ENCODE data around the gene GALNT5. TPM values are rescaled to one million over a fixed set of nuclear protein-coding genes. Genes with fewer than 3 reads are reported as not detected.
A peak's percentile ranks its signal among the peaks of the same experiment; 100 is the strongest.

Gene GALNT5
- total RNA-seq, 2 experiments from 2014 or later: 0.04 TPM; not detected in 1

DNA sequence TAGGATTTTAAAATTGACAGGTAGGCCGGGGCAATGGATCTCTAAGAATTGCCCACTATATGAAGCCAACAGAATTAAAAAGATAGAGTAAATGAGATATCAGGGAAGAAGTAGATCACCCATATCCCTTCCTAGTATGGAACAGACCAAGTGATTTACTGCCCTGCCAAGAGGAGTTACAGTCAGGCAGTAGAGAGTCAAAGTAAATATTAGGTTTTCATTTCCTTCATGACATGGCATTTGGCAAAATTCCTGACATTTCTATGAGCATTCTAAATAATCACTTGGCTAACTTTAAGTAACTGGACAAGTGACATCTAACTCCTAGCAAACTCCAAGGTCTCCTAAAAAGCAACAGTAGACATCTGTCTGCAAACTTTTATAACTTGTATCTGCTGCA lies 33.5 kb downstream of the GALNT5 start:
- H3K4me1 Mint-ChIP-seq: no peaks in the 10 kb centered on the region
- CTCF ChIA-PET: no interaction called here

GRCh38 chr2:157292853-157293252 lies 35.3 kb downstream of the GALNT5 start:
- Mint-ChIP-seq H3K4me3 (no peak overlapping the region), H3K27ac (no peak overlapping the region), H3K36me3 (ENCODE audit: low read depth) (no peaks in the 10 kb centered on the region), H3K9me3 (ENCODE audit: low read depth) (no peaks in the 10 kb centered on the region), H3K4me1 (no peaks in the 10 kb centered on the region), H3K27me3 (peaks cover 3% of the 10 kb centered on the region)
- DNase-seq: no peak
- ChIA-PET CTCF (interaction anchor here (1.4 to 3.2 kb wide), 2 partner anchors 9 to 14 kb away, joined by 3 to 21 read pairs; no protein-coding TSS in a partner anchor), POLR2A (no interaction called here)
- ATAC-seq: no peak
- intact Hi-C loops (cut with DNase I, micrococcal nuclease): no loop called here

More for the DNA sequence above, 33.5 kb downstream of the GALNT5 start:
- POLR2A ChIA-PET: no interaction called here
- Mint-ChIP-seq H3K9me3 (ENCODE audit: low read depth) (no peaks in the 10 kb centered on the region), H3K36me3 (ENCODE audit: low read depth) (no peaks in the 10 kb centered on the region), H3K27ac (no peak overlapping the region), H3K27me3 (no peaks in the 10 kb centered on the region), H3K4me3 (no peak overlapping the region)
- DNase-seq: no peak
- ATAC-seq: no peak
- intact Hi-C loops (cut with DNase I, micrococcal nuclease): no loop called here

DNA sequence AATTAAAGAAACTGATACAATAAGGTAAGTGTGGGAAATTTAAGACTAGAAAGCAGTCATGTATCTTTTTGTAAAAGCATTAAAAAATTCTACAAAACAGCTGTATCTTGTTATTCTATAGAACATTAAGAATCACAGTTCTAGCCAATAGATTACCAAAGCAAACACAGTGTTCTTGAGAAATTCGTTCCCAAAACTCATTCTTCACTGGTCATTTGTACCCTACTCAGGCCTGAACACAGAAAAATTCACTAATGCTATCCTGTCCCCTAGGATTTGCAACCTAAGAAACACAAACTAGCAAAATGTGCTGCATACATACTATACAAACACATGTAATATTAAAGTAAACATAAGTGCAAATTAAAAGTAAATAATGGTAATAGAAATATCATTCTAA lies 39.0 kb downstream of the GALNT5 start:
- no peak for DNase-seq
- Mint-ChIP-seq H3K4me1 (no peaks in the 10 kb centered on the region), H3K27ac (no peak overlapping the region), H3K27me3 (peaks cover 5% of the 10 kb centered on the region), H3K36me3 (ENCODE audit: low read depth) (no peaks in the 10 kb centered on the region), H3K9me3 (ENCODE audit: low read depth) (no peaks in the 10 kb centered on the region), H3K4me3 (no peak overlapping the region)
- POLR2A ChIA-PET: no interaction called here
- CTCF ChIA-PET: interaction anchor here (0.8 to 1.2 kb wide), 2 partner anchors 127 to 728 kb away, joined by 3 read pairs; no protein-coding TSS in a partner anchor
- no peak for ATAC-seq
- intact Hi-C loops (cut with DNase I, micrococcal nuclease): no loop called here

DNA sequence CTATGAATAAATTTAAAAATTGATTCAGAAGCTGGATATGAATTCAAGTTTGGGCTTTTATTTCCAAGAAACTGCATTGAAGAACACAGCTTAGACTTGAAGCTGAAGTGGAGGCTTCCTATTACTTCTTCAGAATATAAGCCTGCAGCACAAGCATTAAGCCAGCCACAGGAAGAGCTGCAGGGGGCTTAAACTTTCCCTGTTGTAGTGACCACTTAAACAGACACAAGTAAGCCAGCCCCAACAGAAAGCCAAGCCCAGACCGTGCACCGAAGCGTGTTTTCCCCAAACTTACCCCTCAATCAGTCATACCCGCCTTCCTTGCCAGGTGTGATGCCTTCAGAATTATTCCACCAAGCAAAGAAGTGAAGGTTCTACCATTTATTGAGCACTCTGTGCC lies 39.5 kb downstream of the GALNT5 start:
- intact Hi-C loops (cut with DNase I, micrococcal nuclease): no loop called here
- no peaks in the 10 kb centered on the region for H3K9me3 Mint-ChIP-seq (ENCODE audit: low read depth)
- H3K27ac Mint-ChIP-seq: no peak overlapping the region
- H3K4me1 Mint-ChIP-seq: no peaks in the 10 kb centered on the region
- ATAC-seq (no peak), DNase-seq (no peak)
- no peaks in the 10 kb centered on the region for H3K36me3 Mint-ChIP-seq (ENCODE audit: low read depth)
- H3K27me3 Mint-ChIP-seq: peaks cover 5% of the 10 kb centered on the region
- H3K4me3 Mint-ChIP-seq: no peak overlapping the region
- CTCF ChIA-PET: interaction anchor here (1.0 to 2.2 kb wide), 5 partner anchors 8 to 727 kb away, joined by 3 to 6 read pairs (median 4); no protein-coding TSS in a partner anchor
- POLR2A ChIA-PET: no interaction called here

DNA sequence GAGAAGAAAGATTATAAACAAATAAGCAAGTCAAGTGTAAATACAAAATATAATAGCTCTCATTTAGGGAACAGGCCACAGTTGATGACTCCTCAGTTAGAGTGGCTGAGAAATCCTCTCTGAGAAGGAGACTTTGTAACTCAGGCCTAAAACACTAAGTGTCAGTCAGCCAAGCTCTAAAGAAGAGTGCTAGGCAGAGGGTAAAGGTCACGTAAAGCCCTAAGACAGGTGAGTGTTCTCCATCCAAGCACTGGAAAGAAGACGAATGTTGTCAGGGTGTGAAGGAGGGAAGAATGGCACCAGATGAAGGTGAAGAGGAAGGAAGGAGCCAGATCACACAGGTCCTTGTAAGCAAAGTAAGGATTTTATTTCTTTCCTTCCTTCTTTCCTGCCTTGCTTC lies 43.8 kb downstream of the GALNT5 start:
- CTCF ChIA-PET: interaction anchor here (0.7 to 8.5 kb wide), 48 partner anchors 8 to 724 kb away, joined by 3 to 189 read pairs (median 7); partner anchors contain the start of genes ACVR1C, ERMN and GALNT5
- Mint-ChIP-seq H3K36me3 (ENCODE audit: low read depth) (no peaks in the 10 kb centered on the region), H3K4me1 (peaks cover 17% of the 10 kb centered on the region), H3K27ac (no peak overlapping the region), H3K9me3 (ENCODE audit: low read depth) (no peaks in the 10 kb centered on the region), H3K4me3 (no peak overlapping the region), H3K27me3 (peaks cover 5% of the 10 kb centered on the region)
- intact Hi-C loops (cut with DNase I, micrococcal nuclease): loop anchor here (5.0 to 10.0 kb wide), 6 partner anchors 36 to 1453 kb away; partner anchors contain the start of gene ACVR1C (in 1 of the 2)
- DNase-seq (no peak), ATAC-seq (no peak)
- POLR2A ChIA-PET: interaction anchor here (0.6 to 1.7 kb wide), 3 partner anchors 120 to 138 kb away, joined by 3 to 10 read pairs (median 3); no protein-coding TSS in a partner anchor

- peak; percentile 75 for ATAC-seq
- no peak overlapping the region for H3K4me3 Mint-ChIP-seq
- intact Hi-C loops (cut with DNase I, micrococcal nuclease): loop anchor here (1.0 to 10.0 kb wide), 13 partner anchors 35 to 1452 kb away; partner anchors contain the start of gene ACVR1C (in 2 of the 2)
Observed at GRCh38 chr2:157302492-157303099, 45.1 kb downstream of the GALNT5 start.

GRCh38 chr2:157303612-157304011 lies 46.1 kb downstream of the GALNT5 start:
- CTCF ChIA-PET: interaction anchor here (0.7 to 8.5 kb wide), 43 partner anchors 8 to 721 kb away, joined by 3 to 189 read pairs (median 6); partner anchors contain the start of genes ACVR1C and ERMN
- intact Hi-C loops (cut with DNase I, micrococcal nuclease): loop anchor here (2.0 to 10.0 kb wide), 10 partner anchors 34 to 1451 kb away; partner anchors contain the start of gene ACVR1C (in 1 of the 2)
- H3K9me3 Mint-ChIP-seq (ENCODE audit: low read depth): no peaks in the 10 kb centered on the region
- POLR2A ChIA-PET: no interaction called here
- peaks cover 1% of the 10 kb centered on the region for H3K27me3 Mint-ChIP-seq
- peaks cover 34% of the 10 kb centered on the region for H3K4me1 Mint-ChIP-seq
- no peaks in the 10 kb centered on the region for H3K36me3 Mint-ChIP-seq (ENCODE audit: low read depth)
- DNase-seq: no peak
- no peak for ATAC-seq
- H3K4me3 Mint-ChIP-seq: no peak overlapping the region
- H3K27ac Mint-ChIP-seq: no peak overlapping the region

More at GRCh38 chr2:157302492-157303099, 45.1 kb downstream of the GALNT5 start:
- Mint-ChIP-seq H3K27ac (no peak overlapping the region), H3K36me3 (ENCODE audit: low read depth) (no peaks in the 10 kb centered on the region), H3K4me1 (peaks cover 30% of the 10 kb centered on the region), H3K9me3 (ENCODE audit: low read depth) (no peaks in the 10 kb centered on the region), H3K27me3 (peaks cover 3% of the 10 kb centered on the region)
- DNase-seq: peak; percentile 50
- CTCF ChIA-PET: interaction anchor here (0.5 to 8.5 kb wide), 100 partner anchors 9 to 1924 kb away, joined by 3 to 189 read pairs (median 5); partner anchors contain the start of genes ACVR1C, CYTIP and ERMN
- POLR2A ChIA-PET: interaction anchor here (0.5 to 1.7 kb wide), 4 partner anchors 111 to 139 kb away, joined by 3 to 10 read pairs (median 4); no protein-coding TSS in a partner anchor

DNA sequence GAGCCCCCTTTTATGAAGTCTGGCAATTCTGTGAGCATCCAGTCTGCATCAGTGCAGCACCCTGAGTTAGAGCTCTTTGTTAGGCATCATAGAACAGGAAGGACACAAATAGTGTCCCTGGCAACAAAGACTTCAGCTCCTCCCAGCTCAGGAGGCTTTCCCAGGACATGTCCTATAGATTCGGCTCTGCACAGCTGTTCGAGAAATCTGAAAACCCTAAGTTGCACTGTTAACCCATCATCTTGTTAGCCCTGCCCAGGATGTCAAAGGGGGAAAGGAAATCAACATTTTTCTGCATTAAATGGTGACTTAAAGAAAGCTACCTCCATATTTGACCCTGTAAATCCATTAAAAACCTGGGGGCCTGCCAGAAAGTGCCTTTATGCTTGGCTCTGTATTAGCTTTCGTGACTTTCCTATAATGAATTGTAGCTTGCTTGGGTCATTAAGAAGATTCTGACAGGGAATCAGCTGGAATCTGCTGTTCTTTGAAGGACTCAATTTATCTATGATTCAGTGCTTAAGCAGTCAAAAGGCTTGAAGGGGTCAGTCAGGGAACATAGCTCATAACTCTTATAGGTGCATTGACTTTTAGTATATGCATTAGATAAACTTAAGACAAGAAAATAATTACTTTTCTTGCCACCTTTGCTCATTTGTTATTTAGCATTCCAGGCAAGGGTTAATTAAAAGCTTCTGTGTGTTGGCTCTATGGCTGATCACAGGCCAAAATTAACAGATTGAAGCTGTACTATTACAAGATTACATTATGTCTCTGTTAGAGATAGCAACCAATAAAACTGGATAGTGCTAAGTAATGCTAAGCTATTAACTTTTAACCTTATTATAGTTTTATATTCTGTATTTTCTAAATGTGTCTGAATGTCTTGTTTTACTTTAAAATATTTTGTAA lies 47.6 kb downstream of the GALNT5 start:
- CTCF ChIA-PET: interaction anchor here (0.6 to 8.5 kb wide), 39 partner anchors 9 to 1278 kb away, joined by 3 to 189 read pairs (median 4); partner anchors contain the start of genes ACVR1C and ERMN
- no peak for ATAC-seq

DNA sequence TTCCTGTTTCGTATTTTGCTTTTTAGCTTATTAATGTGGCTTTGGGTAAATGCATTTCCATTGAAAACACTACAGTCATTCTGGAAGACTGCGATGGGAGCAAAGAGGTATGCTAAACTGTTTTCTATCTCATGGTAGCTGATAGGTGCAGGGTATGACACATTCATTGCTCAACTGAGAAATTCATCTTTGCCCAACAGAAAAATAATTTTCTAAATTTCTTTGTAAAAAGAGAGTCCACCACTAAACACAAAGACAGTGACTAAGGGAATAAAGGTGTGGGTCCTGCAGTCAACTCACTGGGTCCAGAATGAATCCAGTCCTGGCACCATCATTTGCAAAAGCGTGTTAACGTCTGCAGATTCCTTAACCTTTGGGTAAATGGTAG lies 48.2 kb downstream of the GALNT5 start:
- H3K27me3 Mint-ChIP-seq: no peaks in the 10 kb centered on the region
- ChIA-PET CTCF (interaction anchor here (0.6 to 8.5 kb wide), 27 partner anchors 8 to 1279 kb away, joined by 3 to 189 read pairs (median 5); partner anchors contain the start of genes ACVR1C and ERMN), POLR2A (interaction anchor here (1.3 kb wide), 1 partner anchor 133 kb away, joined by 5 read pairs; no protein-coding TSS in a partner anchor)
- no peak overlapping the region for H3K27ac Mint-ChIP-seq
- peaks cover 43% of the 10 kb centered on the region for H3K4me1 Mint-ChIP-seq
- no peaks in the 10 kb centered on the region for H3K36me3 Mint-ChIP-seq (ENCODE audit: low read depth)
- DNase-seq (no peak), ATAC-seq (no peak)
- H3K9me3 Mint-ChIP-seq (ENCODE audit: low read depth): no peaks in the 10 kb centered on the region
- intact Hi-C loops (cut with DNase I, micrococcal nuclease): loop anchor here in 1 of 2 experiments (2.0 to 10.0 kb wide), 5 partner anchors 45 to 1449 kb away; partner anchors contain the start of gene ACVR1C
- H3K4me3 Mint-ChIP-seq: no peak overlapping the region

More for the DNA sequence above, 47.6 kb downstream of the GALNT5 start:
- Mint-ChIP-seq H3K36me3 (ENCODE audit: low read depth) (no peaks in the 10 kb centered on the region), H3K27ac (no peak overlapping the region), H3K27me3 (no peaks in the 10 kb centered on the region), H3K4me1 (peaks cover 41% of the 10 kb centered on the region), H3K4me3 (no peak overlapping the region), H3K9me3 (ENCODE audit: low read depth) (no peaks in the 10 kb centered on the region)
- POLR2A ChIA-PET: interaction anchor here (1.3 kb wide), 1 partner anchor 134 kb away, joined by 5 read pairs; no protein-coding TSS in a partner anchor
- DNase-seq: no peak
- intact Hi-C loops (cut with DNase I, micrococcal nuclease): loop anchor here (5.0 to 10.0 kb wide), 6 partner anchors 32 to 1450 kb away; partner anchors contain the start of gene ACVR1C (in 1 of the 2)

- H3K9me3 Mint-ChIP-seq (ENCODE audit: low read depth): no peaks in the 10 kb centered on the region
- no peak overlapping the region for H3K27ac Mint-ChIP-seq
- ChIA-PET POLR2A (interaction anchor here (1.4 to 1.6 kb wide), 2 partner anchors 113 to 133 kb away, joined by 3 to 7 read pairs; no protein-coding TSS in a partner anchor), CTCF (interaction anchor here (0.7 to 8.5 kb wide), 32 partner anchors 10 to 717 kb away, joined by 3 to 189 read pairs (median 3); partner anchors contain the start of genes CYTIP and ERMN)
- intact Hi-C loops (cut with DNase I, micrococcal nuclease): loop anchor here in 1 of 2 experiments (2.0 to 10.0 kb wide), 5 partner anchors 46 to 1448 kb away; partner anchors contain the start of gene ACVR1C
- H3K27me3 Mint-ChIP-seq: no peaks in the 10 kb centered on the region
- DNase-seq: no peak
- ATAC-seq: peak; percentile 61
- no peaks in the 10 kb centered on the region for H3K36me3 Mint-ChIP-seq (ENCODE audit: low read depth)
- peaks cover 53% of the 10 kb centered on the region for H3K4me1 Mint-ChIP-seq
- no peak overlapping the region for H3K4me3 Mint-ChIP-seq
Observed at GRCh38 chr2:157307021-157307420, 49.5 kb downstream of the GALNT5 start.
